Amniotic stem cell (primary cell): ENCODE measurements around the gene INO80C.
"Not testable (repeated sequence)": the region's sequence is repeated elsewhere in the genome, so short reads cannot be mapped to it uniquely, and the experiment has no call there.

ENCODE experiments used
- DNase-seq: peaks from one replicate; lab custom pipeline; 2025; lab: John Stamatoyannopoulos, UW

Gene INO80C

GRCh38 chr18:35458677-35459441 is 38.9 kb downstream of the INO80C start:
- no peak for DNase-seq

GRCh38 chr18:35458271-35458670 is 39.5 kb downstream of the INO80C start:
- no peak for DNase-seq

- DNase-seq, result no peak
Measured at GRCh38 chr18:35457140-35457704, 40.5 kb downstream of the INO80C start.

GRCh38 chr18:35455926-35456763 is 41.6 kb downstream of the INO80C start:
- DNase-seq, result no peak

GRCh38 chr18:35454803-35455202 is 43.0 kb downstream of the INO80C start:
- DNase-seq, result no peak

- DNase-seq, result not testable (repeated sequence)
Measured at GRCh38 chr18:35453065-35453464, 44.7 kb downstream of the INO80C start.

- DNase-seq, result no peak
Measured at GRCh38 chr18:35451916-35452315, 45.8 kb downstream of the INO80C start.

GRCh38 chr18:35451032-35451431 is 46.7 kb downstream of the INO80C start:
- DNase-seq, result no peak

GRCh38 chr18:35444636-35445035 is 53.1 kb downstream of the INO80C start:
- no peak for DNase-seq

GRCh38 chr18:35443847-35444246 is 53.9 kb downstream of the INO80C start:
- no peak for DNase-seq

- DNase-seq, result no peak
Measured at GRCh38 chr18:35443434-35443833, 54.3 kb downstream of the INO80C start.

GRCh38 chr18:35442701-35443100 is 55.1 kb downstream of the INO80C start:
- DNase-seq, result no peak

- DNase-seq, result no peak
Measured at GRCh38 chr18:35441857-35442595, 55.7 kb downstream of the INO80C start.

- no peak for DNase-seq
Measured at GRCh38 chr18:35438480-35439234, 59.1 kb downstream of the INO80C start.

GRCh38 chr18:35437836-35438235 is 59.9 kb downstream of the INO80C start:
- DNase-seq, result no peak

GRCh38 chr18:35436076-35436649 is 61.6 kb downstream of the INO80C start:
- DNase-seq, result peak; percentile 26

GRCh38 chr18:35435401-35435800 is 62.4 kb downstream of the INO80C start:
- DNase-seq, result no peak

- no peak for DNase-seq
Measured at GRCh38 chr18:35432565-35433001, 65.2 kb downstream of the INO80C start.

- DNase-seq, result no peak
Measured at GRCh38 chr18:35431374-35431741, 66.4 kb downstream of the INO80C start.

GRCh38 chr18:35430721-35431373 is 66.9 kb downstream of the INO80C start:
- no peak for DNase-seq

- DNase-seq, result no peak
Measured at GRCh38 chr18:35426786-35427185, 71.0 kb downstream of the INO80C start.
